GM23248 (cell line): ENCODE results near the gene LUC7L. TPM values are rescaled to one million over a fixed set of nuclear protein-coding genes. Genes with fewer than 3 reads are reported as not detected.
"Not testable (repeated sequence)": the region's sequence is repeated elsewhere in the genome, so short reads cannot be mapped to it uniquely, and the experiment has no call there.

Experiments used
- DNase-seq: peaks from one replicate; pipeline ENCODE4 v3.0.0-alpha.2; 2015
- H2AFZ ChIP-seq: fragments of 200-600 bp; sonication (generic); 2 replicates; pipeline ENCODE4 v1.6.1; 2016; ENCODE audit warnings: antibody characterized with exemption
- H3F3A ChIP-seq: fragments of 200-600 bp; sonication (generic); 2 replicates; pipeline ENCODE4 v1.6.1; 2016; ENCODE audit warnings: mild to moderate bottlenecking, antibody characterized with exemption, mixed run types; ENCODE audit not compliant: insufficient read depth
- H3K27ac ChIP-seq: fragments of 200-600 bp; sonication (generic); 2 replicates; pipeline ENCODE4 v1.5.1; 2016; ENCODE audit warnings: mild to moderate bottlenecking
- H3K27me3 ChIP-seq: fragments of 200-600 bp; sonication (generic); replicated peaks from 2 replicates; pipeline ENCODE4 v1.6.1; 2016; ENCODE audit warnings: mild to moderate bottlenecking; ENCODE audit not compliant: insufficient read depth
- H3K36me3 ChIP-seq: fragments of 200-600 bp; sonication (generic); 2 replicates; pipeline ENCODE4 v1.6.1; 2016; ENCODE audit warnings: low read depth, mild to moderate bottlenecking
- H3K4me1 ChIP-seq: fragments of 200-600 bp; sonication (generic); 2 replicates; pipeline ENCODE4 v1.6.1; 2016; ENCODE audit warnings: mild to moderate bottlenecking; ENCODE audit not compliant: insufficient read depth
- H3K4me2 ChIP-seq: fragments of 200-600 bp; sonication (generic); one replicate; pipeline ENCODE4 v1.6.1; 2016; ENCODE audit warnings: mild to moderate bottlenecking; ENCODE audit not compliant: unreplicated experiment
- H3K4me3 ChIP-seq: fragments of 200-600 bp; sonication (generic); 2 replicates; pipeline ENCODE4 v1.5.1; 2016; ENCODE audit warnings: mild to moderate bottlenecking
- H3K79me2 ChIP-seq: fragments of 200-600 bp; sonication (generic); 2 replicates; pipeline ENCODE4 v1.6.1; 2016; ENCODE audit warnings: mild to moderate bottlenecking; ENCODE audit not compliant: insufficient read depth
- H3K9ac ChIP-seq: fragments of 200-600 bp; sonication (generic); 2 replicates; pipeline ENCODE4 v1.6.1; 2016; ENCODE audit warnings: mild to moderate bottlenecking
- H3K9me2 ChIP-seq: fragments of 200-600 bp; sonication (generic); 2 replicates; pipeline ENCODE4 v1.6.1; 2016; ENCODE audit warnings: mixed run types, mild to moderate bottlenecking, moderate library complexity; ENCODE audit not compliant: insufficient read depth
- H3K9me3 ChIP-seq: fragments of 200-600 bp; sonication (generic); one replicate; pipeline ENCODE4 v1.6.1; 2017; ENCODE audit warnings: low read depth
- H4K20me1 ChIP-seq: fragments of 200-600 bp; sonication (generic); 2 replicates; pipeline ENCODE4 v1.6.0; 2016; ENCODE audit not compliant: insufficient read depth
- EZH2 ChIP-seq: fragments of 200-600 bp; sonication (generic); IDR thresholded peaks from 2 replicates; pipeline ENCODE4 v1.6.1; 2018; ENCODE audit warnings: antibody characterized with exemption, mild to moderate bottlenecking; ENCODE audit not compliant: insufficient read depth, poor library complexity, severe bottlenecking
- EZH2phosphoT487 ChIP-seq: fragments of 200-600 bp; sonication (generic); IDR thresholded peaks from 2 replicates; pipeline ENCODE4 v1.6.1; 2018; ENCODE audit warnings: antibody characterized with exemption, moderate library complexity, mild to moderate bottlenecking, low read depth; ENCODE audit not compliant: insufficient read depth
- WGBS, 2 experiments: methylation state at CpG; one replicate each; pipeline ENCODE4 v1.1.6; 2015 to 2017; ENCODE audit warnings: low lambda C conversion rate in 2 of 2, low coverage in 1 of 2; ENCODE audit errors: missing lambda C conversion rate in 2 of 2; 5-methylcytosine and 5-hydroxymethylcytosine counted together
- in situ Hi-C: fragments of 300-500 bp; cut with MboI; formaldehyde crosslinking; loops from 2 replicates; pipeline ENCODE4 v1.15.0; 2020
- polyA plus RNA-seq: library from polyadenylated mRNA; unstranded; fragments of >200 nt; fragmentation: Nextera tagmentation; extraction: Ambion mirVana; gene quantifications from 2 replicates; pipeline ENCODE4 v1.2.1, GENCODE V29; 2016
- total RNA-seq: library from RNA; depleted of rRNA; stranded (reverse); fragments of >200 nt; shearing (Covaris generic); gene quantifications from 2 replicates; pipeline ENCODE4 v1.2.3, GENCODE V29; 2014

Gene LUC7L
- total and polyA plus RNA-seq, 2 experiments from 2014 or later, result 37.3 to 49.6 TPM

GRCh38 chr16:170788-171187 lies 58.5 kb downstream of the LUC7L start:
- H3K4me3 ChIP-seq, result no peak overlapping the region
- no peak overlapping the region for H2AFZ ChIP-seq
- H3K27me3 ChIP-seq, result peaks cover 49% of the 10 kb centered on the region
- no peak overlapping the region for H3K9ac ChIP-seq
- no peaks in the 10 kb centered on the region for H3K79me2 ChIP-seq
- H3K9me3 ChIP-seq, result no peaks in the 10 kb centered on the region
- no peak for DNase-seq
- no peaks in the 10 kb centered on the region for H3F3A ChIP-seq
- no peaks in the 10 kb centered on the region for H3K36me3 ChIP-seq
- no peaks in the 10 kb centered on the region for H3K4me1 ChIP-seq
- H3K27ac ChIP-seq, result no peak overlapping the region
- in situ Hi-C loops, result no loop called here
- no peaks in the 10 kb centered on the region for H3K9me2 ChIP-seq
- H3K4me2 ChIP-seq, result no peak overlapping the region
- TF ChIP-seq EZH2 (no peak), EZH2phosphoT487 (no peak)
- H4K20me1 ChIP-seq, result no peaks in the 10 kb centered on the region
- WGBS, 2 experiments, result 26 to 49% methylated on average over 1 of the region's 1 CpG

GRCh38 chr16:170088-170507 lies 59.2 kb downstream of the LUC7L start:
- H3K36me3 ChIP-seq, H3F3A ChIP-seq, H3K4me2 ChIP-seq, H3K9me2 ChIP-seq, H3K79me2 ChIP-seq, H4K20me1 ChIP-seq, H3K27ac ChIP-seq, H3K9me3 ChIP-seq, H3K9ac ChIP-seq, H2AFZ ChIP-seq, in situ Hi-C loops, H3K4me1 ChIP-seq, H3K4me3 ChIP-seq: not testable (repeated sequence)
- peak; percentile 39 for DNase-seq
- H3K27me3 ChIP-seq, result peaks cover 50% of the 10 kb centered on the region
- WGBS, 2 experiments, result 1 to 6% methylated on average over 4 to 5 of the region's 5 CpGs

DNA sequence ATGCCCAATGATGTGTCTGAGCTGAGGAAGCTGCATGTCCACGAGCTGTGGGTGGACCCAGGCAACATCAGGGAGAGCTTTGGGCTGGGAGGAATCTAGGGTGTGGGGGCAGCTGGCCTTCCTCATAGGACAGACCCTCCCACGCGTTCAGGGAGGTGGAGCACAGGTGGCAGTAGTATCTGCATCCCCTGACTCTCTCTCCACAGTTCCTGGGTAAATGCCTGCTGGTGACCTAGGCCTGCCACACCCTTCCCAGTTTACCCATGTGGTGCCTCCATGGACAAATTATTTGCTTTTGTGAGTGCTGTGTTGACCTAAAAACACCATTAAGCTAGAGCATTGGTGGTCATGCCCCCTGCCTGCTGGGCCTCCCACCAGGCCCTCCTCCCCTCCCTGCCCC lies 60.2 kb downstream of the LUC7L start:
- Histone ChIP-seq H3K27ac (no peak overlapping the region), H3K27me3 (peaks cover 43% of the 10 kb centered on the region), H3K9me3 (no peaks in the 10 kb centered on the region), H3F3A (no peaks in the 10 kb centered on the region), H3K4me2 (no peak overlapping the region), H3K36me3 (no peaks in the 10 kb centered on the region), H3K4me3 (no peak overlapping the region), H3K79me2 (no peaks in the 10 kb centered on the region), H3K9ac (no peak overlapping the region), H4K20me1 (no peaks in the 10 kb centered on the region), H2AFZ (no peak overlapping the region), H3K4me1 (no peaks in the 10 kb centered on the region), H3K9me2 (no peaks in the 10 kb centered on the region)
- TF ChIP-seq EZH2, result no peak
- TF ChIP-seq EZH2phosphoT487, result no peak
- WGBS, 2 experiments, result 23 to 34% methylated on average over 3 of the region's 3 CpGs
- no peak for DNase-seq
- in situ Hi-C loops, result no loop called here

GRCh38 chr16:168424-168823 lies 60.8 kb downstream of the LUC7L start:
- Histone ChIP-seq H3F3A (no peaks in the 10 kb centered on the region), H3K27me3 (peaks cover 43% of the 10 kb centered on the region), H3K36me3 (no peaks in the 10 kb centered on the region), H3K27ac (no peak overlapping the region), H4K20me1 (no peaks in the 10 kb centered on the region), H3K79me2 (no peaks in the 10 kb centered on the region), H3K4me1 (no peaks in the 10 kb centered on the region), H3K9me3 (no peaks in the 10 kb centered on the region), H2AFZ (no peak overlapping the region), H3K4me2 (no peak overlapping the region), H3K9ac (no peak overlapping the region), H3K4me3 (no peak overlapping the region), H3K9me2 (no peaks in the 10 kb centered on the region)
- in situ Hi-C loops, result no loop called here
- 46 to 51% methylated on average over 6 of the region's 6 CpGs for WGBS, 2 experiments
- TF ChIP-seq EZH2phosphoT487 (no peak), EZH2 (no peak)
- DNase-seq, result no peak

DNA sequence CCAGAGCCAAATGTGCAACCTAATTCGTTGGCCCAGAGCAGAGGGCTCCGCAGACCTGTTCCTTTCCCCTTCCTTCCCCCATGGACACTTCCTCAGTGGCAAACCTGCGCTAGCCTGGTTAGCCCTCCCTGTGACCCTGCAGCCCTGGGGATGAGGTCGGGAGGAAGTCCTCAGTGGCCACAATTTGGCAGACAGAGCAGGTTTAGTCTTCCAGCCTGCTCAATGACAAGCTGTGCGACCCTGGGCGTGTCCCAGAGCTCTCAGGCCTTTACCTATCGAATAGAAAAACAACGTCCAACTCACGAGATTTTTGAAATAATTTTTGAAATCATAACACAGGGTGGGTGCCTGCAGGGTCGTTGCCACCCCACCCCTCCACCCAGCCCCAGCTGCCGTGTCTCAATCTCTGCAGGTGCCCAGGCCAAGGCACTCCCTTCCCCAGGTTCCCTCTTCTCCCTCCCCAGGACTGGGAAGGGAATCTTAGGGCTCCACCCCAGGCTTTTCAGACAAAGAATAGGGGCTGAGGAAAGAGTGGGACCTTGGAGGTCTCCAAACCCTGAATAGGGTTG lies 62.0 kb downstream of the LUC7L start:
- no peaks in the 10 kb centered on the region for H3F3A ChIP-seq
- peaks cover 43% of the 10 kb centered on the region for H3K27me3 ChIP-seq
- H2AFZ ChIP-seq, result no peak overlapping the region
- H3K9me3 ChIP-seq, result no peaks in the 10 kb centered on the region
- no peaks in the 10 kb centered on the region for H3K79me2 ChIP-seq
- no peak overlapping the region for H3K4me2 ChIP-seq
- H3K9ac ChIP-seq, result no peak overlapping the region
- H3K4me3 ChIP-seq, result no peak overlapping the region
- TF ChIP-seq EZH2 (no peak), EZH2phosphoT487 (no peak)
- H4K20me1 ChIP-seq, result no peaks in the 10 kb centered on the region
- H3K27ac ChIP-seq, result no peak overlapping the region
- in situ Hi-C loops, result no loop called here
- H3K4me1 ChIP-seq, result no peaks in the 10 kb centered on the region
- no peak for DNase-seq
- no peaks in the 10 kb centered on the region for H3K36me3 ChIP-seq
- 19 to 22% methylated on average over 10 to 11 of the region's 11 CpGs for WGBS, 2 experiments
- H3K9me2 ChIP-seq, result no peaks in the 10 kb centered on the region
